Measurements from ENCODE around the gene EFHD1. TPM values are rescaled to one million over a fixed set of nuclear protein-coding genes. Genes with fewer than 3 reads are reported as not detected.

EFHD1 gene
- total and polyA plus RNA-seq, 9 of the 15 experiments (the other 6 are each of a cell fraction or from before 2014, with no cell fraction given): 0.66 to 9.1 (median 2.0) TPM

DNA sequence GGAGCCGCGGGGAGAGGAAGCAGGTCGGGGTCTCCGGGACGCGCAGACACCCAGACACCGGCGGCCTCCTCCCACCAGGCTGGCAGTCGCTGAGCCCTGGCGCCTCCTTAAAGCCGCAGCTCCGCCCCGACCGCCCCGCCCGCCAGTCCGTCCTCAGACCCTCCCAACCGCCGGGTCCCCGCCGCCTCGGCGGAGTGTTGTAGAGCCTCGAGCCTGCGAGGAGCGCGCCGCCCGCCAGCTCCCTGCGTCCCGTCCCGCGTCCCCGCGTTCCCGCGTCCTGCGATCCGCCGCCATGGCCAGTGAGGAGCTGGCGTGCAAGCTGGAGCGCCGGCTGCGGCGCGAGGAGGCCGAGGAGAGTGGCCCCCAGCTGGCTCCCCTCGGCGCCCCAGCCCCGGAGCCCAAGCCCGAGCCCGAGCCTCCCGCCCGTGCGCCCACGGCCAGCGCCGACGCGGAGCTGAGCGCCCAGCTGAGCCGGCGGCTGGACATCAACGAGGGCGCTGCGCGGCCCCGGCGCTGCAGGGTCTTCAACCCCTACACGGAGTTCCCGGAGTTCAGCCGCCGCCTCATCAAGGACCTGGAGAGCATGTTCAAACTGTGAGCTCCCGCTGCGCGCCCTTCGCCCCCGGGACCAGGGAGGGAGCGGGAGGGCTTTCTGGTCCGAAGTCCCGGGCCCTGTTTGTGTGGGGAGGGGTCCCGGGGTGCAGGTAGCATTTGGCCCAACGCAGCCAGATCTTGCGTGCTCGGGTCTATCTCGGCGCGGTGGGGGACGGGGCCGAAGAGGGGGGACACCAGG lies at the start of gene EFHD1 (continued):
- TF ChIP-seq, protein P1, sequence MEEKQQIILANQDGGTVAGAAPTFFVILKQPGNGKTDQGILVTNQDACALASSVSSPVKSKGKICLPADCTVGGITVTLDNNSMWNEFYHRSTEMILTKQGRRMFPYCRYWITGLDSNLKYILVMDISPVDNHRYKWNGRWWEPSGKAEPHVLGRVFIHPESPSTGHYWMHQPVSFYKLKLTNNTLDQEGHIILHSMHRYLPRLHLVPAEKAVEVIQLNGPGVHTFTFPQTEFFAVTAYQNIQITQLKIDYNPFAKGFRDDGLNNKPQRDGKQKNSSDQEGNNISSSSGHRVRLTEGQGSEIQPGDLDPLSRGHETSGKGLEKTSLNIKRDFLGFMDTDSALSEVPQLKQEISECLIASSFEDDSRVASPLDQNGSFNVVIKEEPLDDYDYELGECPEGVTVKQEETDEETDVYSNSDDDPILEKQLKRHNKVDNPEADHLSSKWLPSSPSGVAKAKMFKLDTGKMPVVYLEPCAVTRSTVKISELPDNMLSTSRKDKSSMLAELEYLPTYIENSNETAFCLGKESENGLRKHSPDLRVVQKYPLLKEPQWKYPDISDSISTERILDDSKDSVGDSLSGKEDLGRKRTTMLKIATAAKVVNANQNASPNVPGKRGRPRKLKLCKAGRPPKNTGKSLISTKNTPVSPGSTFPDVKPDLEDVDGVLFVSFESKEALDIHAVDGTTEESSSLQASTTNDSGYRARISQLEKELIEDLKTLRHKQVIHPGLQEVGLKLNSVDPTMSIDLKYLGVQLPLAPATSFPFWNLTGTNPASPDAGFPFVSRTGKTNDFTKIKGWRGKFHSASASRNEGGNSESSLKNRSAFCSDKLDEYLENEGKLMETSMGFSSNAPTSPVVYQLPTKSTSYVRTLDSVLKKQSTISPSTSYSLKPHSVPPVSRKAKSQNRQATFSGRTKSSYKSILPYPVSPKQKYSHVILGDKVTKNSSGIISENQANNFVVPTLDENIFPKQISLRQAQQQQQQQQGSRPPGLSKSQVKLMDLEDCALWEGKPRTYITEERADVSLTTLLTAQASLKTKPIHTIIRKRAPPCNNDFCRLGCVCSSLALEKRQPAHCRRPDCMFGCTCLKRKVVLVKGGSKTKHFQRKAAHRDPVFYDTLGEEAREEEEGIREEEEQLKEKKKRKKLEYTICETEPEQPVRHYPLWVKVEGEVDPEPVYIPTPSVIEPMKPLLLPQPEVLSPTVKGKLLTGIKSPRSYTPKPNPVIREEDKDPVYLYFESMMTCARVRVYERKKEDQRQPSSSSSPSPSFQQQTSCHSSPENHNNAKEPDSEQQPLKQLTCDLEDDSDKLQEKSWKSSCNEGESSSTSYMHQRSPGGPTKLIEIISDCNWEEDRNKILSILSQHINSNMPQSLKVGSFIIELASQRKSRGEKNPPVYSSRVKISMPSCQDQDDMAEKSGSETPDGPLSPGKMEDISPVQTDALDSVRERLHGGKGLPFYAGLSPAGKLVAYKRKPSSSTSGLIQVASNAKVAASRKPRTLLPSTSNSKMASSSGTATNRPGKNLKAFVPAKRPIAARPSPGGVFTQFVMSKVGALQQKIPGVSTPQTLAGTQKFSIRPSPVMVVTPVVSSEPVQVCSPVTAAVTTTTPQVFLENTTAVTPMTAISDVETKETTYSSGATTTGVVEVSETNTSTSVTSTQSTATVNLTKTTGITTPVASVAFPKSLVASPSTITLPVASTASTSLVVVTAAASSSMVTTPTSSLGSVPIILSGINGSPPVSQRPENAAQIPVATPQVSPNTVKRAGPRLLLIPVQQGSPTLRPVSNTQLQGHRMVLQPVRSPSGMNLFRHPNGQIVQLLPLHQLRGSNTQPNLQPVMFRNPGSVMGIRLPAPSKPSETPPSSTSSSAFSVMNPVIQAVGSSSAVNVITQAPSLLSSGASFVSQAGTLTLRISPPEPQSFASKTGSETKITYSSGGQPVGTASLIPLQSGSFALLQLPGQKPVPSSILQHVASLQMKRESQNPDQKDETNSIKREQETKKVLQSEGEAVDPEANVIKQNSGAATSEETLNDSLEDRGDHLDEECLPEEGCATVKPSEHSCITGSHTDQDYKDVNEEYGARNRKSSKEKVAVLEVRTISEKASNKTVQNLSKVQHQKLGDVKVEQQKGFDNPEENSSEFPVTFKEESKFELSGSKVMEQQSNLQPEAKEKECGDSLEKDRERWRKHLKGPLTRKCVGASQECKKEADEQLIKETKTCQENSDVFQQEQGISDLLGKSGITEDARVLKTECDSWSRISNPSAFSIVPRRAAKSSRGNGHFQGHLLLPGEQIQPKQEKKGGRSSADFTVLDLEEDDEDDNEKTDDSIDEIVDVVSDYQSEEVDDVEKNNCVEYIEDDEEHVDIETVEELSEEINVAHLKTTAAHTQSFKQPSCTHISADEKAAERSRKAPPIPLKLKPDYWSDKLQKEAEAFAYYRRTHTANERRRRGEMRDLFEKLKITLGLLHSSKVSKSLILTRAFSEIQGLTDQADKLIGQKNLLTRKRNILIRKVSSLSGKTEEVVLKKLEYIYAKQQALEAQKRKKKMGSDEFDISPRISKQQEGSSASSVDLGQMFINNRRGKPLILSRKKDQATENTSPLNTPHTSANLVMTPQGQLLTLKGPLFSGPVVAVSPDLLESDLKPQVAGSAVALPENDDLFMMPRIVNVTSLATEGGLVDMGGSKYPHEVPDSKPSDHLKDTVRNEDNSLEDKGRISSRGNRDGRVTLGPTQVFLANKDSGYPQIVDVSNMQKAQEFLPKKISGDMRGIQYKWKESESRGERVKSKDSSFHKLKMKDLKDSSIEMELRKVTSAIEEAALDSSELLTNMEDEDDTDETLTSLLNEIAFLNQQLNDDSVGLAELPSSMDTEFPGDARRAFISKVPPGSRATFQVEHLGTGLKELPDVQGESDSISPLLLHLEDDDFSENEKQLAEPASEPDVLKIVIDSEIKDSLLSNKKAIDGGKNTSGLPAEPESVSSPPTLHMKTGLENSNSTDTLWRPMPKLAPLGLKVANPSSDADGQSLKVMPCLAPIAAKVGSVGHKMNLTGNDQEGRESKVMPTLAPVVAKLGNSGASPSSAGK (IDR thresholded peaks at IDR 0.05): peak; percentile 95
- TF ChIP-seq NR1H2 (CRISPR knock-in tag; IDR thresholded peaks at IDR 0.05) (peak; percentile 45; the same call in 1 of the 2 replicates), CXXC5 (CRISPR knock-in tag; IDR thresholded peaks at IDR 0.05) (peak; percentile 84), FOXM1 (IDR thresholded peaks at IDR 0.05; ENCODE audit: low read depth) (no peak), FOXM1 (CRISPR knock-in tag; IDR thresholded peaks at IDR 0.05; ENCODE audit: low read depth) (0 out of 2 replicates have a peak, but pooled peaks have one; percentile 50), ZNF311 (CRISPR knock-in tag; IDR thresholded peaks at IDR 0.05) (no peak), TBP (optimal IDR thresholded peaks at IDR 0.05; ENCODE audit: low read depth, low read length) (peak; percentile 19), YY1 (IDR thresholded peaks at IDR 0.05; ENCODE audit: borderline replicate concordance in 1 of 3, control insufficient read depth in 1 of 3, extremely low read depth in 1 of 3, insufficient read depth in 3 of 3, insufficient read length in 1 of 3, insufficient replicate concordance in 2 of 3, low read depth in 1 of 3, low read length in 2 of 3) (peak in 1 of 3 experiments; percentile 38), ZBTB1 (CRISPR knock-in tag; IDR thresholded peaks at IDR 0.05; ENCODE audit: borderline replicate concordance, low read depth) (peak; percentile 80), HDAC6 (IDR thresholded peaks at IDR 0.05; ENCODE audit: low read depth, low read length) (0 out of 2 replicates have a peak, but pooled peaks have one; percentile 23)
- TF ChIP-seq, protein P2, sequence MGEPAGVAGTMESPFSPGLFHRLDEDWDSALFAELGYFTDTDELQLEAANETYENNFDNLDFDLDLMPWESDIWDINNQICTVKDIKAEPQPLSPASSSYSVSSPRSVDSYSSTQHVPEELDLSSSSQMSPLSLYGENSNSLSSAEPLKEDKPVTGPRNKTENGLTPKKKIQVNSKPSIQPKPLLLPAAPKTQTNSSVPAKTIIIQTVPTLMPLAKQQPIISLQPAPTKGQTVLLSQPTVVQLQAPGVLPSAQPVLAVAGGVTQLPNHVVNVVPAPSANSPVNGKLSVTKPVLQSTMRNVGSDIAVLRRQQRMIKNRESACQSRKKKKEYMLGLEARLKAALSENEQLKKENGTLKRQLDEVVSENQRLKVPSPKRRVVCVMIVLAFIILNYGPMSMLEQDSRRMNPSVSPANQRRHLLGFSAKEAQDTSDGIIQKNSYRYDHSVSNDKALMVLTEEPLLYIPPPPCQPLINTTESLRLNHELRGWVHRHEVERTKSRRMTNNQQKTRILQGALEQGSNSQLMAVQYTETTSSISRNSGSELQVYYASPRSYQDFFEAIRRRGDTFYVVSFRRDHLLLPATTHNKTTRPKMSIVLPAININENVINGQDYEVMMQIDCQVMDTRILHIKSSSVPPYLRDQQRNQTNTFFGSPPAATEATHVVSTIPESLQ (CRISPR knock-in tag; IDR thresholded peaks at IDR 0.05): peak; percentile 71; the same call in 1 of the 2 replicates

Data from K562 (cell line).